ENCODE measurements around the gene FASTKD2. TPM values are rescaled to one million over a fixed set of nuclear protein-coding genes. Genes with fewer than 3 reads are reported as not detected.
A peak's percentile ranks its signal among the peaks of the same experiment; 100 is the strongest.

FASTKD2 gene
- 10 to 100 TPM; 18.4 to 39.3 (median 30.2) TPM for total RNA-seq

DNA sequence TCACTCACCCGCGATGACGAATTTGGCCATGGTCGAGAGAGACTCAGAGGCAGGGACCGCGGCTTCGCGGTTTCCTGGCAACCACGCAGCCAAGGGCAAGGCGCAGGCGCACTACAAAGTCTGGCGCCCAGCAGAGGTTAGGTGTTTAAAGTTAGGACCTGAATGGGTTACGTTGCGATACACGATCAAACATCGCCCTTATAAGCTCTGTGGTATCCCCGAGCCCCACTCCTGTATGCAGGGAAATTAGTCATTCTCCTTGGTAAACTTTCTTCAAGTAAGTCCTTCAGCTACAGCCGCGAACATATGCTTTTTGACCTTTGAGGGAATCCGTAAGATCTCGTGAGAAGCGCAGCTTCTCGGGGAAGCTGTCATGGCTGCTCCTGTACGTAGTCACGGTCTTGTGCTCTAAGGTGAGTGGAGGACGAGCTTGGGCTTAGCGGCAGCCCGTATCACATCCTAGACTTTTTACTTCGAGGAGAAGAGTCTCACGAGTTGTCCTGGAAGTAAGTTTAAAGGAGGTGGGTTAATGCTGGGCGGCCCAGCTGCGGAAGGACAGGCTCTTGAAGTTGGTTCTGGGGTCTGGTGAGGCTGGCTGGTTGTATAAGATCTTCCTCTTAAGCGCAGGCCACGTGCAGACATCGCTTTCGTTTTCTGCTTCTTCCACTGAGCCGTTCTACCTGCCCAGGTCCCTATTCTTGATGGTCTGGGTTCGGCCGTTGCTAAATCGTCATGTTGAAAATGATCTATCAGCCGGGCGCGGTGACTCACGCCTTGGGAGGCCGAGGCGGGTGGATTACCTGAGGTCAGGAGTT is at the start of gene FASTKD2, which contains the start of gene MDH1B:
FASTKD2 (plus strand) TSS at position 365 of the 815 bp plus-strand sequence. CDS start 1,088 bp downstream, outside the sequence.
MDH1B (minus strand) TSS at position 87 of the 815 bp plus-strand sequence; CDS start at position 30, 57 bp downstream.
- no peaks in the 10 kb centered on the region for H3K9me3 ChIP-seq
- peak in 2 of 4 donors; percentile 29 to 43 for TF ChIP-seq POLR2A (IDR thresholded peaks at IDR 0.05)
- TF ChIP-seq, protein P1, sequence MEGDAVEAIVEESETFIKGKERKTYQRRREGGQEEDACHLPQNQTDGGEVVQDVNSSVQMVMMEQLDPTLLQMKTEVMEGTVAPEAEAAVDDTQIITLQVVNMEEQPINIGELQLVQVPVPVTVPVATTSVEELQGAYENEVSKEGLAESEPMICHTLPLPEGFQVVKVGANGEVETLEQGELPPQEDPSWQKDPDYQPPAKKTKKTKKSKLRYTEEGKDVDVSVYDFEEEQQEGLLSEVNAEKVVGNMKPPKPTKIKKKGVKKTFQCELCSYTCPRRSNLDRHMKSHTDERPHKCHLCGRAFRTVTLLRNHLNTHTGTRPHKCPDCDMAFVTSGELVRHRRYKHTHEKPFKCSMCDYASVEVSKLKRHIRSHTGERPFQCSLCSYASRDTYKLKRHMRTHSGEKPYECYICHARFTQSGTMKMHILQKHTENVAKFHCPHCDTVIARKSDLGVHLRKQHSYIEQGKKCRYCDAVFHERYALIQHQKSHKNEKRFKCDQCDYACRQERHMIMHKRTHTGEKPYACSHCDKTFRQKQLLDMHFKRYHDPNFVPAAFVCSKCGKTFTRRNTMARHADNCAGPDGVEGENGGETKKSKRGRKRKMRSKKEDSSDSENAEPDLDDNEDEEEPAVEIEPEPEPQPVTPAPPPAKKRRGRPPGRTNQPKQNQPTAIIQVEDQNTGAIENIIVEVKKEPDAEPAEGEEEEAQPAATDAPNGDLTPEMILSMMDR (IDR thresholded peaks at IDR 0.05): peak in 1 of 6 experiments; percentile 4
- H3K27ac ChIP-seq: peak within 1 kb of the TSS; percentile 89 to 95 (median 90)
- H3K36me3 ChIP-seq: peaks cover 0 to 40% (median 0%) of the 10 kb centered on the region in 3 donors
- 0 to 3% methylated on average over 8 to 38 of the region's 46 CpGs for WGBS, 2 donors
- peak; percentile 37 for DNase-seq
- H3K4me1 ChIP-seq: peaks cover 5 to 48% (median 20%) of the 10 kb centered on the region in 3 donors
- peak within 1 kb of the TSS; percentile 64 to 92 (median 88) for H3K4me3 ChIP-seq
- intact Hi-C loops (cut with DNase I): no loop called here
- H3K27me3 ChIP-seq: no peaks in the 10 kb centered on the region

DNA sequence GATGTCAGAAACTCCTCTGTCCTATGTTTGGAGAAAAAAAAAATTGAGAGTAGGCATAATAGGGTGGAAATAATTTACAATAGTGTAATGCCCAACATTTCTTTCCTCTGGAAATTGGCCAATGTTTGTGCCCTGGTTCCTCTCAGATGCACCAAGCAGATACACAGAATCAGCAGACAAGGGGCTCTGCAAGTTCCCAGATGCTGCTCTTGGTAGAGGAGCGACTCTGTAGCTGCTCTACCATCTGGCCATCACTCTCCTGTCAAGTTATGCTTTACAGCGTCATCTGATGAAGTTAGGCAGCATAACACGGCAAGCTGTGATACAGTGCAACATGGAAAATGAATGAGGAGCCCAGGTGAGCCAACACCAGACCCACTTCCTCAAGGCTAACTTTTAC is 48.8 kb upstream of the FASTKD2 start:
- DNase-seq: no peak
- intact Hi-C loops (cut with DNase I): no loop called here
- H3K27me3 ChIP-seq: peaks cover 0 to 10% (median 0%) of the 10 kb centered on the region in 4 donors
- H3K27ac ChIP-seq: no peak overlapping the region
- no peaks in the 10 kb centered on the region for H3K36me3 ChIP-seq
- no peak overlapping the region for H3K4me3 ChIP-seq
- no peaks in the 10 kb centered on the region for H3K9me3 ChIP-seq
- no peaks in the 10 kb centered on the region for H3K4me1 ChIP-seq
- 67 to 76% methylated on average over 1 to 3 of the region's 3 CpGs for WGBS, 2 donors
- TF ChIP-seq POLR2A (IDR thresholded peaks at IDR 0.05): no peak
- TF ChIP-seq, protein P1 (IDR thresholded peaks at IDR 0.05): no peak

DNA sequence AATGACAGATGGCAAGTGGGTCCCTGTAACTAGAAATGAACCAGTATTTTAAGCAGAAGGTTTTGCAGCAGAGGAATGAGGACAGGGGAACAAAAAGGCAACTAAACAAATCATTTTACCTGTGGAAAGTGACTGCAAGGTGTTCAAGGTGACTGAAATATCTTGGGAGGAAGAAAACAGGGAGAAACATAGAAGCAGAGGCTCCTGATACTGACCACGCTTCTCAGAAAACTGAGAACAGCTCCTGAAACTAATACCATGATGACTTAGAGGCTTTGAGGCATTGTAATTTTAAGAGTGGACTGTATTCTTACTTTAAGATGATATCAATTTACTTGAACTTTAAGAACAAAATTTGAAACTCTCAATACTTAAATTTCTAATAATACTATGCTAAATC is 47.1 kb upstream of the FASTKD2 start, which contains the start of gene DYTN:
DYTN (minus strand) TSS at position 101 of the 400 bp plus-strand sequence. CDS start 117 bp downstream, outside the sequence.
- WGBS, 2 donors: 65 to 73% methylated on average over 1 of the region's 1 CpG
- TF ChIP-seq POLR2A (IDR thresholded peaks at IDR 0.05): no peak
- TF ChIP-seq, protein P1 (IDR thresholded peaks at IDR 0.05): no peak
- intact Hi-C loops (cut with DNase I): no loop called here

DNA sequence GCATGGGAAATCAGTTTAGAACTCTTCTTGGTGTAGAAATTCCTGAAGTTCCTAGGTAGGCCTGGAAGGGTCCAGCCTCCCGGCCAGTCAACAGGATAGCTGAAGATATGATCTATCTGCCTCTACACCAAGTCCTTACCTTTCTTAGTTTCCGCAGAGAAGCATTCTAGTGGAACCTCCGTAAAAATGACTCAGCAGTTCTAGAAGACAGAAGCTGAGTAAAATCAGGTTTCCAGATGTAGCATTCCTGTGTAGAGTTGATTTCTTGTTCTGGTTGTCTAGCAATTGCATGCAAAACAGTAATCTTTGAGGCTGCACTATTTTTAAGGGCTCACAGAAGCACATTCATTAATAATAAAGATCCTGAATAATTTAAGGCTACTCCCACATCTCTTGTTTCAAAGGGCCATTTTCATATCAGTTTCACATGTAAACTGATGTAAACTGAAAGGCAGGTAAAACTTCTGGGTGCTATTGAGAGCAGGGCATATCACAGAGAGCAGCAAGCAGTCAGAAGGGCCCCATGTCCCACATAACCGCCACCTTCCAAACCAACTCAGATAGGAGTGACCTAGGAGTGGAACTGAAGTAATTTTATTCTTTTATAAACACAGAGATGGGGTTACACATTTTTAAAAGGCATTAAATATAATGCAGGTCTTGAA is 44.0 kb upstream of the FASTKD2 start:
- 78 to 83% methylated on average over 4 of the region's 4 CpGs for WGBS, 2 donors
- Histone ChIP-seq H3K4me1 (no peaks in the 10 kb centered on the region), H3K9me3 (no peaks in the 10 kb centered on the region), H3K4me3 (no peak overlapping the region), H3K27ac (no peak overlapping the region), H3K36me3 (no peaks in the 10 kb centered on the region), H3K27me3 (peaks cover 0 to 12% (median 0%) of the 10 kb centered on the region in 4 donors)
- no peak for TF ChIP-seq POLR2A (IDR thresholded peaks at IDR 0.05)
- TF ChIP-seq, protein P1 (IDR thresholded peaks at IDR 0.05): no peak
- intact Hi-C loops (cut with DNase I): no loop called here
- DNase-seq: no peak

More for the DNA sequence above, 47.1 kb upstream of the FASTKD2 start, which contains the start of gene DYTN:
- Histone ChIP-seq H3K4me3 (no peak within 1 kb of the TSS), H3K9me3 (no peaks in the 10 kb centered on the region), H3K36me3 (no peaks in the 10 kb centered on the region), H3K27me3 (peaks cover 0 to 16% (median 0%) of the 10 kb centered on the region in 4 donors), H3K4me1 (no peaks in the 10 kb centered on the region), H3K27ac (no peak within 1 kb of the TSS)
- DNase-seq: no peak

Data from esophagus squamous epithelium (tissue), 5 donors.